HuH-7 (cell line): ENCODE measurements around the gene MORN1.

ENCODE experiments used
- DNase-seq: peaks from one replicate; pipeline ENCODE4 v3.0.0; 2011; ENCODE audit warnings: low spot score

The MORN1 gene

GRCh38 chr1:2350911-2351655 is 40.3 kb downstream of the MORN1 start:
- DNase-seq = no peak

GRCh38 chr1:2350501-2350900 is 40.9 kb downstream of the MORN1 start:
- DNase-seq = no peak

GRCh38 chr1:2349806-2350205 is 41.5 kb downstream of the MORN1 start:
- DNase-seq = no peak

- DNase-seq = no peak
These were observed 42.7 kb downstream of the MORN1 start for GRCh38 chr1:2348346-2349325.

- no peak for DNase-seq
These were observed 43.5 kb downstream of the MORN1 start for GRCh38 chr1:2347896-2348295.

- no peak for DNase-seq
These were observed 44.0 kb downstream of the MORN1 start for GRCh38 chr1:2347409-2347785.

- DNase-seq = no peak
These were observed 44.5 kb downstream of the MORN1 start for GRCh38 chr1:2346691-2347408.

GRCh38 chr1:2345297-2346075 is 45.9 kb downstream of the MORN1 start:
- no peak for DNase-seq

- DNase-seq = no peak
These were observed 46.5 kb downstream of the MORN1 start for GRCh38 chr1:2344744-2345296.

- no peak for DNase-seq
These were observed 47.2 kb downstream of the MORN1 start for GRCh38 chr1:2344121-2344681.

- DNase-seq = no peak
These were observed 48.1 kb downstream of the MORN1 start for GRCh38 chr1:2343023-2343935.

GRCh38 chr1:2342384-2343022 is 48.9 kb downstream of the MORN1 start:
- DNase-seq = no peak

GRCh38 chr1:2341706-2342383 is 49.5 kb downstream of the MORN1 start:
- no peak for DNase-seq

- no peak for DNase-seq
These were observed 50.5 kb downstream of the MORN1 start for GRCh38 chr1:2340918-2341254.

- DNase-seq = no peak
These were observed 51.1 kb downstream of the MORN1 start for GRCh38 chr1:2340086-2340917.

GRCh38 chr1:2339206-2340085 is 51.9 kb downstream of the MORN1 start:
- DNase-seq = no peak

- DNase-seq = no peak
These were observed 53.9 kb downstream of the MORN1 start for GRCh38 chr1:2337501-2337900.
